Measurements from ENCODE around the gene RXRB.

The RXRB gene

GRCh38 chr6:33170176-33171015, 30.1 kb downstream of the RXRB start:
- Histone ChIP-seq H3K27me3 (replicated peaks; ENCODE audit: control insufficient read depth, insufficient read depth, low read length) (no peaks in the 10 kb centered on the region; the same call in none of the 2 replicates), H3K4me3 (replicated peaks; ENCODE audit: low read depth, low read length) (no peak overlapping the region), H3K36me3 (ENCODE audit: control insufficient read depth, insufficient read depth, low read length) (no peaks in the 10 kb centered on the region)
- no peak for TF ChIP-seq CTCF (IDR thresholded peaks at IDR 0.05; ENCODE audit: insufficient read depth, low read length, poor library complexity, severe bottlenecking)
- DNase-seq (ENCODE audit: extremely low read depth, insufficient read length) = no peak

GRCh38 chr6:33169291-33170175, 30.9 kb downstream of the RXRB start:
- H3K4me3 ChIP-seq (replicated peaks; ENCODE audit: low read depth, low read length) = no peak overlapping the region
- no peak for DNase-seq (ENCODE audit: extremely low read depth, insufficient read length)
- no peaks in the 10 kb centered on the region; the same call in none of the 2 replicates for H3K27me3 ChIP-seq (replicated peaks; ENCODE audit: control insufficient read depth, insufficient read depth, low read length)
- TF ChIP-seq CTCF (IDR thresholded peaks at IDR 0.05; ENCODE audit: insufficient read depth, low read length, poor library complexity, severe bottlenecking) = no peak
- no peaks in the 10 kb centered on the region for H3K36me3 ChIP-seq (ENCODE audit: control insufficient read depth, insufficient read depth, low read length)

GRCh38 chr6:33168639-33169038, 31.8 kb downstream of the RXRB start:
- TF ChIP-seq CTCF (IDR thresholded peaks at IDR 0.05; ENCODE audit: insufficient read depth, low read length, poor library complexity, severe bottlenecking) = no peak

GRCh38 chr6:33168284-33168601, 32.2 kb downstream of the RXRB start:
- Histone ChIP-seq H3K4me3 (replicated peaks; ENCODE audit: low read depth, low read length) (no peak overlapping the region), H3K27me3 (replicated peaks; ENCODE audit: control insufficient read depth, insufficient read depth, low read length) (no peaks in the 10 kb centered on the region; the same call in 1 of the 2 replicates), H3K36me3 (ENCODE audit: control insufficient read depth, insufficient read depth, low read length) (no peaks in the 10 kb centered on the region)
- DNase-seq (ENCODE audit: extremely low read depth, insufficient read length) = no peak
- TF ChIP-seq CTCF (IDR thresholded peaks at IDR 0.05; ENCODE audit: insufficient read depth, low read length, poor library complexity, severe bottlenecking) = no peak

More at GRCh38 chr6:33168639-33169038, 31.8 kb downstream of the RXRB start:
- no peaks in the 10 kb centered on the region; the same call in 1 of the 2 replicates for H3K27me3 ChIP-seq (replicated peaks; ENCODE audit: control insufficient read depth, insufficient read depth, low read length)
- DNase-seq (ENCODE audit: extremely low read depth, insufficient read length) = no peak
- no peak overlapping the region for H3K4me3 ChIP-seq (replicated peaks; ENCODE audit: low read depth, low read length)
- no peaks in the 10 kb centered on the region for H3K36me3 ChIP-seq (ENCODE audit: control insufficient read depth, insufficient read depth, low read length)

GRCh38 chr6:33167374-33168283, 32.8 kb downstream of the RXRB start:
- DNase-seq (ENCODE audit: extremely low read depth, insufficient read length) = no peak
- TF ChIP-seq CTCF (IDR thresholded peaks at IDR 0.05; ENCODE audit: insufficient read depth, low read length, poor library complexity, severe bottlenecking) = no peak
- Histone ChIP-seq H3K4me3 (replicated peaks; ENCODE audit: low read depth, low read length) (no peak overlapping the region), H3K36me3 (ENCODE audit: control insufficient read depth, insufficient read depth, low read length) (no peaks in the 10 kb centered on the region), H3K27me3 (replicated peaks; ENCODE audit: control insufficient read depth, insufficient read depth, low read length) (no peaks in the 10 kb centered on the region; the same call in 1 of the 2 replicates)
